ENCODE data around the gene XIAP.
"Not testable (repeated sequence)": the region's sequence is repeated elsewhere in the genome, so short reads cannot be mapped to it uniquely, and the experiment has no call there.

Gene XIAP

DNA sequence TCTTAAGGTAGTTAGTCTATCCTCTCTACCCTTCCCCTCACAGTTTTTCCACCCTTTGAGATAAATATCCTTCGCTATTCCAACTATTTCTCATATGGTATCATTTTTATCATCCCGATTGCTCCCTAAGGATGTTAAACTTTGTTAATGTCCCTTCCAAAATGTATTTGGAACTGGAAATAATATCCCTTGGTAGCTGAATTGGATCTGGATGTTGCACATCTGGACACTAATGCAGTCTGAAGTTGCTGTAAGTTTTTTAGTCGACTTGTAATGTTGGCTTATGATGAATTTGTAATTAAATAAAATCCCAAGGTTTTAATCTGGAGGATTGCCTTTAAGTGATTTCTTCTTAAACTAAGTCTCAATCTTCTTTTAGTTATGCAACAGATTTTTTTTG is 22.5 kb downstream of the XIAP start:
- Histone ChIP-seq H3K9me3 (ENCODE audit: insufficient read depth, low read depth, low read length) (no peaks in the 10 kb centered on the region), H3K4me3 (ENCODE audit: low read length, poor library complexity, severe bottlenecking) (no peak overlapping the region), H3K4me2 (ENCODE audit: low read depth, low read length, poor library complexity, severe bottlenecking) (no peak overlapping the region), H3K79me2 (ENCODE audit: insufficient read depth, low read length) (peaks cover 5% of the 10 kb centered on the region; the same call in 1 of the 2 replicates), H2AFZ (ENCODE audit: low read length) (no peak overlapping the region), H3K36me3 (ENCODE audit: insufficient read depth, low read length) (no peaks in the 10 kb centered on the region), H3K27me3 (ENCODE audit: insufficient read depth, low read length, poor library complexity, severe bottlenecking) (no peaks in the 10 kb centered on the region), H3K9ac (ENCODE audit: low read depth, low read length, poor library complexity, severe bottlenecking) (no peak overlapping the region), H4K20me1 (ENCODE audit: insufficient read depth, low read length, poor library complexity, severe bottlenecking) (peaks cover 16% of the 10 kb centered on the region), H3K4me1 (ENCODE audit: insufficient read depth, low read length, poor library complexity, severe bottlenecking) (peaks cover 10% of the 10 kb centered on the region), H3K9me2 (replicated peaks; ENCODE audit: low read depth, low read length) (no peaks in the 10 kb centered on the region), H3F3A (ENCODE audit: low read depth) (no peaks in the 10 kb centered on the region)
- TF ChIP-seq EZH2phosphoT487 (IDR thresholded peaks at IDR 0.05; ENCODE audit: borderline replicate concordance): no peak
- TF ChIP-seq, protein P1, sequence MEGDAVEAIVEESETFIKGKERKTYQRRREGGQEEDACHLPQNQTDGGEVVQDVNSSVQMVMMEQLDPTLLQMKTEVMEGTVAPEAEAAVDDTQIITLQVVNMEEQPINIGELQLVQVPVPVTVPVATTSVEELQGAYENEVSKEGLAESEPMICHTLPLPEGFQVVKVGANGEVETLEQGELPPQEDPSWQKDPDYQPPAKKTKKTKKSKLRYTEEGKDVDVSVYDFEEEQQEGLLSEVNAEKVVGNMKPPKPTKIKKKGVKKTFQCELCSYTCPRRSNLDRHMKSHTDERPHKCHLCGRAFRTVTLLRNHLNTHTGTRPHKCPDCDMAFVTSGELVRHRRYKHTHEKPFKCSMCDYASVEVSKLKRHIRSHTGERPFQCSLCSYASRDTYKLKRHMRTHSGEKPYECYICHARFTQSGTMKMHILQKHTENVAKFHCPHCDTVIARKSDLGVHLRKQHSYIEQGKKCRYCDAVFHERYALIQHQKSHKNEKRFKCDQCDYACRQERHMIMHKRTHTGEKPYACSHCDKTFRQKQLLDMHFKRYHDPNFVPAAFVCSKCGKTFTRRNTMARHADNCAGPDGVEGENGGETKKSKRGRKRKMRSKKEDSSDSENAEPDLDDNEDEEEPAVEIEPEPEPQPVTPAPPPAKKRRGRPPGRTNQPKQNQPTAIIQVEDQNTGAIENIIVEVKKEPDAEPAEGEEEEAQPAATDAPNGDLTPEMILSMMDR (conservative IDR thresholded peaks at IDR 0.05; ENCODE audit: low read length): no peak

DNA sequence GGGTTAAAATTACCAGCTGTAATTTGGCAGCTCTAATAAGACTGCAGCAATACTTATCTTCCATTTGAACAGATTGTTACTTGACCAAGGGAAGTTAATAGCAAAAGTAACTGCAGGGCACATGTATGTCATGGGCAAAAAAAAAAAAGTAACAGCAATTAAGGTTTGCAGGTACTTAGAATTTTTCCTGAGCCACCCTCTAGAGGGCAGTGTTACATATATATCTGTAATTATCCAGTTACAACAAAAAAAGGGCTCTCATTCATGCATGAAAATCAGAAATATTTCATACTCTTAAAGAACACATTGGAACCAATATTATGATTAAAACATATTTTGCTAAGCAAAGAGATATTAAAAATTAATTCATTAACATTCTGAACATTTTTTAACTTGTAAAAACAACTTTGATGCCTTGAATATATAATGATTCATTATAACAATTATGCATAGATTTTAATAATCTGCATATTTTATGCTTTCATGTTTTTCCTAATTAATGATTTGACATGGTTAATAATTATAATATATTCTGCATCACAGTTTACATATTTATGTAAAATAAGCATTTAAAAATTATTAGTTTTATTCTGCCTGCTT is 25.1 kb downstream of the XIAP start:
- Histone ChIP-seq H4K20me1 (ENCODE audit: insufficient read depth, low read length, poor library complexity, severe bottlenecking) (peaks cover 10% of the 10 kb centered on the region), H3F3A (ENCODE audit: low read depth) (no peaks in the 10 kb centered on the region), H2AFZ (ENCODE audit: low read length) (no peak overlapping the region), H3K9ac (ENCODE audit: low read depth, low read length, poor library complexity, severe bottlenecking) (no peak overlapping the region), H3K79me2 (ENCODE audit: insufficient read depth, low read length) (no peaks in the 10 kb centered on the region), H3K4me2 (ENCODE audit: low read depth, low read length, poor library complexity, severe bottlenecking) (no peak overlapping the region), H3K9me2 (replicated peaks; ENCODE audit: low read depth, low read length) (no peaks in the 10 kb centered on the region), H3K9me3 (ENCODE audit: insufficient read depth, low read depth, low read length) (no peaks in the 10 kb centered on the region), H3K27me3 (ENCODE audit: insufficient read depth, low read length, poor library complexity, severe bottlenecking) (no peaks in the 10 kb centered on the region), H3K4me3 (ENCODE audit: low read length, poor library complexity, severe bottlenecking) (no peak overlapping the region), H3K36me3 (ENCODE audit: insufficient read depth, low read length) (no peaks in the 10 kb centered on the region; the same call in 1 of the 2 replicates), H3K4me1 (ENCODE audit: insufficient read depth, low read length, poor library complexity, severe bottlenecking) (no peaks in the 10 kb centered on the region)
- TF ChIP-seq, protein P1 (conservative IDR thresholded peaks at IDR 0.05; ENCODE audit: low read length): peak; percentile 60
- no peak for TF ChIP-seq EZH2phosphoT487 (IDR thresholded peaks at IDR 0.05; ENCODE audit: borderline replicate concordance)

- no peaks in the 10 kb centered on the region for H4K20me1 ChIP-seq (ENCODE audit: insufficient read depth, low read length, poor library complexity, severe bottlenecking)
- H3K36me3 ChIP-seq (ENCODE audit: insufficient read depth, low read length): peaks cover 3% of the 10 kb centered on the region; the same call in 1 of the 2 replicates
- H3K4me2 ChIP-seq (ENCODE audit: low read depth, low read length, poor library complexity, severe bottlenecking): no peak overlapping the region
- no peaks in the 10 kb centered on the region for H3K79me2 ChIP-seq (ENCODE audit: insufficient read depth, low read length)
- no peak overlapping the region for H3K4me3 ChIP-seq (ENCODE audit: low read length, poor library complexity, severe bottlenecking)
- H2AFZ ChIP-seq (ENCODE audit: low read length): no peak overlapping the region
- no peaks in the 10 kb centered on the region for H3K4me1 ChIP-seq (ENCODE audit: insufficient read depth, low read length, poor library complexity, severe bottlenecking)
- H3K9me3 ChIP-seq (ENCODE audit: insufficient read depth, low read depth, low read length): no peaks in the 10 kb centered on the region
- TF ChIP-seq, protein P1 (conservative IDR thresholded peaks at IDR 0.05; ENCODE audit: low read length): no peak
- TF ChIP-seq EZH2phosphoT487 (IDR thresholded peaks at IDR 0.05; ENCODE audit: borderline replicate concordance): no peak
- no peaks in the 10 kb centered on the region for H3K9me2 ChIP-seq (replicated peaks; ENCODE audit: low read depth, low read length)
- H3K9ac ChIP-seq (ENCODE audit: low read depth, low read length, poor library complexity, severe bottlenecking): no peak overlapping the region
- no peaks in the 10 kb centered on the region for H3K27me3 ChIP-seq (ENCODE audit: insufficient read depth, low read length, poor library complexity, severe bottlenecking)
- no peaks in the 10 kb centered on the region for H3F3A ChIP-seq (ENCODE audit: low read depth)
Observed at GRCh38 chrX:123899701-123900100, 39.8 kb downstream of the XIAP start.

GRCh38 chrX:123903261-123903660 is 43.4 kb downstream of the XIAP start:
- H3F3A ChIP-seq (ENCODE audit: low read depth); H3K79me2 ChIP-seq (ENCODE audit: insufficient read depth, low read length); H3K4me2 ChIP-seq (ENCODE audit: low read depth, low read length, poor library complexity, severe bottlenecking); H3K9me2 ChIP-seq (replicated peaks; ENCODE audit: low read depth, low read length); H3K9me3 ChIP-seq (ENCODE audit: insufficient read depth, low read depth, low read length); H3K4me3 ChIP-seq (ENCODE audit: low read length, poor library complexity, severe bottlenecking); H3K27me3 ChIP-seq (ENCODE audit: insufficient read depth, low read length, poor library complexity, severe bottlenecking); H2AFZ ChIP-seq (ENCODE audit: low read length); H3K4me1 ChIP-seq (ENCODE audit: insufficient read depth, low read length, poor library complexity, severe bottlenecking); H4K20me1 ChIP-seq (ENCODE audit: insufficient read depth, low read length, poor library complexity, severe bottlenecking); H3K9ac ChIP-seq (ENCODE audit: low read depth, low read length, poor library complexity, severe bottlenecking); H3K36me3 ChIP-seq (ENCODE audit: insufficient read depth, low read length): not testable (repeated sequence)

Data from Loucy (cell line).